Renal pelvis (tissue), 4 donors: ENCODE results near the gene BLACAT1. TPM values are rescaled to one million over a fixed set of nuclear protein-coding genes. Genes with fewer than 3 reads are reported as not detected.
"Not testable (repeated sequence)": the region's sequence is repeated elsewhere in the genome, so short reads cannot be mapped to it uniquely, and the experiment has no call there.

Experiments
- DNase-seq: peaks from one replicate; pipeline ENCODE4 v3.0.0-alpha.2; 2013
- polyA plus RNA-seq, 3 donors: library from polyadenylated mRNA; unstranded; fragments of 120-200 nt; gene quantifications; one replicate each; pipeline ENCODE4 v1.2.1, GENCODE V29; 2013; ENCODE audit not compliant: insufficient read length in 3 of 3

Gene BLACAT1
- polyA plus RNA-seq, 3 donors: 2.9 to 3.8 (median 3.7) TPM

- DNase-seq: peak; percentile 64
These were observed 29.4 kb upstream of the BLACAT1 start for GRCh38 chr1:205484985-205485967.

GRCh38 chr1:205483372-205483771 is 27.5 kb upstream of the BLACAT1 start:
- DNase-seq: no peak

- not testable (repeated sequence) for DNase-seq
These were observed 26.7 kb upstream of the BLACAT1 start for GRCh38 chr1:205482587-205482986.

- DNase-seq: no peak
These were observed 25.8 kb upstream of the BLACAT1 start for GRCh38 chr1:205481629-205482151.

- no peak for DNase-seq
These were observed 25.4 kb upstream of the BLACAT1 start for GRCh38 chr1:205481218-205481617.

- no peak for DNase-seq
These were observed 24.6 kb upstream of the BLACAT1 start for GRCh38 chr1:205480349-205480985.

GRCh38 chr1:205478985-205479384 is 23.1 kb upstream of the BLACAT1 start:
- DNase-seq: not testable (repeated sequence)

GRCh38 chr1:205477759-205478247 is 22.0 kb upstream of the BLACAT1 start:
- DNase-seq: no peak

GRCh38 chr1:205477121-205477758 is 21.4 kb upstream of the BLACAT1 start:
- no peak for DNase-seq

- DNase-seq: no peak
These were observed 20.8 kb upstream of the BLACAT1 start for GRCh38 chr1:205476648-205477047.

GRCh38 chr1:205475855-205476254 is 20.0 kb upstream of the BLACAT1 start:
- DNase-seq: no peak

GRCh38 chr1:205474571-205474970 is 18.7 kb upstream of the BLACAT1 start:
- DNase-seq: no peak

GRCh38 chr1:205473966-205474365 is 18.1 kb upstream of the BLACAT1 start:
- DNase-seq: no peak

GRCh38 chr1:205473475-205473874 is 17.6 kb upstream of the BLACAT1 start:
- DNase-seq: no peak

GRCh38 chr1:205472737-205473441 is 17.0 kb upstream of the BLACAT1 start:
- no peak for DNase-seq

- no peak for DNase-seq
These were observed 14.3 kb upstream of the BLACAT1 start for GRCh38 chr1:205470131-205470530.

- DNase-seq: no peak
These were observed 10.9 kb upstream of the BLACAT1 start for GRCh38 chr1:205466595-205467220.

GRCh38 chr1:205465392-205465791 is 9.5 kb upstream of the BLACAT1 start:
- no peak for DNase-seq

GRCh38 chr1:205458777-205459566 is 3.1 kb upstream of the BLACAT1 start:
- DNase-seq: no peak
